HG03066 (cell line): Measurements from ENCODE around the gene SLC66A2.
"Not testable (repeated sequence)": the region's sequence is repeated elsewhere in the genome, so short reads cannot be mapped to it uniquely, and the experiment has no call there.

Experiments used
- ATAC-seq: cut with Tn5 transposase; IDR thresholded peaks from one replicate; pipeline ENCODE4 v1.9.1; 2021; ENCODE audit warnings: low read depth; ENCODE audit not compliant: unreplicated experiment

The SLC66A2 gene

GRCh38 chr18:79883461-79884293 is 67.8 kb downstream of the SLC66A2 start:
- no peak for ATAC-seq

DNA sequence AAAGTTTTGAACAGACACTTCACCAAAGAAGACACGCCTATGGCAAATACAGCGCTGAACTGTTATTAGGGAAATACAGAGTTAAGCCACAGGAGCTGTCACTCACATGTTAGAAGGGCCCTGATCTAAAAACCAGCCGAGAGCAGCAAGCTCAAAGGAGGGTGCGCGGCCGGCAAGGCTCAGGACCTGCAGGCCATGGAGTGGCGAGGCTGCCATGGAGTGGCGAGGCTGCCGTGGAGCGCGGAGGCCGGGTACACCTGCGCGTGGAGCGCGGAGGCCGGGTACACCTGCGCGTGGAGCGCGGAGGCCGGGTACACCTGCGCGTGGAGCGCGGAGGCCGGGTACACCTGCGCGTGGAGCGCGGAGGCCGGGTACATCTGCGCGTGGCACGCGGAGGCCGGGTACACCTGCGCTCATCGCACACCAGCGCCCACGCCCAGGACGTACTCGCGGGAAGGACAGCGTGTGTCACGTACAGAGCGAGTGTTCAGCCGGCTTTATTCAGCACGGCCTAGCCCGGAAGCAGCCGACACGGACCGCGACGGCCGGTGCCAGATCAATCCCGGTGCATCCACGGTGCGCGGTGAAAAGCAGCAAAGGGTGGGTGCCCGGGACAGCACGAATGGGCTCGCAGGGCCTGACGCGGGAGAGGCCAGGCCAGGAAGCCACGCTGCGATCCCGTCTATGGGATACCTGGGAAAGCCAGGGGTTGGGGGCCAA is 68.8 kb downstream of the SLC66A2 start:
- ATAC-seq, result no peak

GRCh38 chr18:79881695-79882094 is 69.8 kb downstream of the SLC66A2 start:
- no peak for ATAC-seq

- no peak for ATAC-seq
Observed at GRCh38 chr18:79879566-79879965, 71.9 kb downstream of the SLC66A2 start.

- no peak for ATAC-seq
Observed at GRCh38 chr18:79878741-79879378, 72.6 kb downstream of the SLC66A2 start.

- not testable (repeated sequence) for ATAC-seq
Observed at GRCh38 chr18:79878246-79878645, 73.2 kb downstream of the SLC66A2 start.

- no peak for ATAC-seq
Observed at GRCh38 chr18:79877163-79878091, 74.0 kb downstream of the SLC66A2 start.

- no peak for ATAC-seq
Observed at GRCh38 chr18:79876497-79876896, 75.0 kb downstream of the SLC66A2 start.

DNA sequence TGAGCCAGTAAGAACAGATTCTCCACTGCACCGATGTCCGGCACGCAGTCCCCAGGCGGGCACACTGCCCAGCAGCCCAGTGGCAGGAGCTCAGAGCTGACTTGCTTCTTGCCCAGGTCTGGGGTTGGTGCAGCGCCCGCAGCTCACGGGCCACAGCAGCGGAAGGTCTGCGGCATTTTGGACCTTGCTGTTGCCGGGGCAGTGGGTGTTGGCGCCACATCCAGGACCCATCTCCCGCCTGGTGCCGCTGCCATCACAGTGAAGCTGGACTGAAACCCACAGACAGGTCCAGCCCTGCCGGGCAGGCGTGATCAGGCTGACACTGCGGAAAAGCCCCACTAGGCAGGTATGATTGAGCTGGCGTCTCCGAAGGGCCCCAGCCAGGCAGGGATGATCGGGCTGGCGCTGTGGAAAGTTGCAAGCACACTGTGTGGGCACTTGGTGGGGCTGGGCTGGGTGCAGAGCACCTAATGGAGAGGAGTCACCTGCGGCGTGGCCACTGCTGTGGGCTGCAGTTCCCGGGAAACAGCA is 75.5 kb downstream of the SLC66A2 start:
- no peak for ATAC-seq

GRCh38 chr18:79875531-79875919 is 75.9 kb downstream of the SLC66A2 start:
- no peak for ATAC-seq

- ATAC-seq, result no peak
Observed at GRCh38 chr18:79874553-79875530, 76.6 kb downstream of the SLC66A2 start.

DNA sequence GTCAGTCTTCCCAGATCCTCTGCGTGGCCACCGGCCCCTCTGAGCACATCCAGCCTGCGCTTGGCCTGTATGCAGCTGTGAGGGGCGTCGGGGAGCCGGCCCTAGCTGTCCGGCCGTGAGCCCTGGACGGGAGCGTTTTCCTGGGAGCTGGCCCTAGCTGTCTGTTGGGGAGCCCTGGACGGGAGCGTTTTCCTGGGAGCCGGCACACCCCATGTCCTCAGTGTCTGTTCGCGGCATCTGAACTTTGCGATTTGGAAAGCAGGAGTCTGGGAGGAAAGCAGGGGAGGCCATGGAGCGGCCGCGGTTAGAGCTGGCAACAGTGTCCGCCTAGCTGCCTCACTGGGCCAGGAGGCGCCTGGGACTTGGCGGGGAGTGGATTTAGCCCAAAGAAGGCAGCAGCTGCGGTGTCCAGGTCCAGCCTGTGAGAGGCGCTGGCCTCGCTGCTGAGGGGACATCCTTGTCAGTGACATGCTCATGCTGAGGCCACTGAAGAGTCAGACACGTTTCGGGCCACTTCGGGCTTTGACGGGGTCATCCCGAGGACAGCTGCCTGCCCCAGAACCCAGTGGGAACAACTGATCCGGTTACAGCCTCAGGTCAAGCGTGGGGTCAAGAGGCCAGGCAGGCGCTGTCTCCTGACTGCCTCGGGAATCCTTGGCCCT is 77.9 kb downstream of the SLC66A2 start:
- no peak for ATAC-seq

- ATAC-seq, result no peak
Observed at GRCh38 chr18:79872527-79873444, 78.7 kb downstream of the SLC66A2 start.

- no peak for ATAC-seq
Observed at GRCh38 chr18:79871481-79872091, 79.9 kb downstream of the SLC66A2 start.

- no peak for ATAC-seq
Observed at GRCh38 chr18:79871026-79871390, 80.4 kb downstream of the SLC66A2 start.

DNA sequence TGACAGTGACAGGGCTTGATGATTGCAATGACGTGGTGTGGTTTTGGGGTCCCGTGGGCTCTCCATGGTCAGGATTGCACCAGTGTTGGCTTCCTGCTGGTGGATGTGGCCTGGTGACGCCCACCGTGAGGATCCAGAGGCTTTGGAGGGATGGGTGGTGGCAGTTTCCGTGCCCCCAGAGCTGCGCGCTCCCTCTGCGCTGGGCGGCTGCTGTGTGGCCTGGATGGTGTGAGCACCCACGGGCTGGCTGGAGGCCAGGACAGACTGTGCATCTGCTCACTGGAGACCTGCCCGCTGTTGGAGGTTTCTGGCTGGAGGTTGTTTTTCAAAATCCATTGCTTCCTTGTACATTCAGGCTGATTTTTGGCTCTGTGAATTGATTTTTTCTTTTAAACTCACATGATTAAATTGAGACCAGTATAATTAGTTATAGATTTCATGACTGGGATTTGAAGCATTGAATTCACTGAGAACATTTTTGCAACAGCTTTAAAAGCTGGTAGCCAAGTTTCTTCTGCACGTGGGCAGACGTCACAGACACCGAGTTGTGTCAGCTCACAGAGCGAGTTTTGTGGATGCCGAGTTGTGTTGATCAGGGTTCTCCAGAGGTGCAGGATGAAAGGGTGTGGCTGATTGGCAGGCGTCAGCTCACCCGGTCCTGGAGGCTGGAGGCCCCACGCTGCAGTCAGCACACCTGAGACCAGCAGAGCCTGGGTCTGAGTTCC is 81.0 kb downstream of the SLC66A2 start:
- no peak for ATAC-seq
